Choroid plexus epithelial cell (primary cell): ENCODE data around the gene BBS7.
A peak's percentile ranks its signal among the peaks of the same experiment; 100 is the strongest.

Source experiments
- DNase-seq: peaks from one replicate; pipeline ENCODE4 v3.0.0-alpha.2; 2010; ENCODE audit warnings: low read depth
- H3K4me3 ChIP-seq: 2 replicates; pipeline ENCODE4 v1.5.1; 2011; ENCODE audit warnings: low read depth, mild to moderate bottlenecking, control low read depth, low read length, moderate library complexity
- TF ChIP-seq, protein P1 (sequence below): conservative IDR thresholded peaks from 2 replicates; pipeline ENCODE4 v1.5.1; 2011; ENCODE audit warnings: low read depth, mild to moderate bottlenecking, control low read depth, inconsistent platforms, low read length, moderate library complexity

BBS7 gene, protein sequence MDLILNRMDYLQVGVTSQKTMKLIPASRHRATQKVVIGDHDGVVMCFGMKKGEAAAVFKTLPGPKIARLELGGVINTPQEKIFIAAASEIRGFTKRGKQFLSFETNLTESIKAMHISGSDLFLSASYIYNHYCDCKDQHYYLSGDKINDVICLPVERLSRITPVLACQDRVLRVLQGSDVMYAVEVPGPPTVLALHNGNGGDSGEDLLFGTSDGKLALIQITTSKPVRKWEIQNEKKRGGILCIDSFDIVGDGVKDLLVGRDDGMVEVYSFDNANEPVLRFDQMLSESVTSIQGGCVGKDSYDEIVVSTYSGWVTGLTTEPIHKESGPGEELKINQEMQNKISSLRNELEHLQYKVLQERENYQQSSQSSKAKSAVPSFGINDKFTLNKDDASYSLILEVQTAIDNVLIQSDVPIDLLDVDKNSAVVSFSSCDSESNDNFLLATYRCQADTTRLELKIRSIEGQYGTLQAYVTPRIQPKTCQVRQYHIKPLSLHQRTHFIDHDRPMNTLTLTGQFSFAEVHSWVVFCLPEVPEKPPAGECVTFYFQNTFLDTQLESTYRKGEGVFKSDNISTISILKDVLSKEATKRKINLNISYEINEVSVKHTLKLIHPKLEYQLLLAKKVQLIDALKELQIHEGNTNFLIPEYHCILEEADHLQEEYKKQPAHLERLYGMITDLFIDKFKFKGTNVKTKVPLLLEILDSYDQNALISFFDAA

DNA sequence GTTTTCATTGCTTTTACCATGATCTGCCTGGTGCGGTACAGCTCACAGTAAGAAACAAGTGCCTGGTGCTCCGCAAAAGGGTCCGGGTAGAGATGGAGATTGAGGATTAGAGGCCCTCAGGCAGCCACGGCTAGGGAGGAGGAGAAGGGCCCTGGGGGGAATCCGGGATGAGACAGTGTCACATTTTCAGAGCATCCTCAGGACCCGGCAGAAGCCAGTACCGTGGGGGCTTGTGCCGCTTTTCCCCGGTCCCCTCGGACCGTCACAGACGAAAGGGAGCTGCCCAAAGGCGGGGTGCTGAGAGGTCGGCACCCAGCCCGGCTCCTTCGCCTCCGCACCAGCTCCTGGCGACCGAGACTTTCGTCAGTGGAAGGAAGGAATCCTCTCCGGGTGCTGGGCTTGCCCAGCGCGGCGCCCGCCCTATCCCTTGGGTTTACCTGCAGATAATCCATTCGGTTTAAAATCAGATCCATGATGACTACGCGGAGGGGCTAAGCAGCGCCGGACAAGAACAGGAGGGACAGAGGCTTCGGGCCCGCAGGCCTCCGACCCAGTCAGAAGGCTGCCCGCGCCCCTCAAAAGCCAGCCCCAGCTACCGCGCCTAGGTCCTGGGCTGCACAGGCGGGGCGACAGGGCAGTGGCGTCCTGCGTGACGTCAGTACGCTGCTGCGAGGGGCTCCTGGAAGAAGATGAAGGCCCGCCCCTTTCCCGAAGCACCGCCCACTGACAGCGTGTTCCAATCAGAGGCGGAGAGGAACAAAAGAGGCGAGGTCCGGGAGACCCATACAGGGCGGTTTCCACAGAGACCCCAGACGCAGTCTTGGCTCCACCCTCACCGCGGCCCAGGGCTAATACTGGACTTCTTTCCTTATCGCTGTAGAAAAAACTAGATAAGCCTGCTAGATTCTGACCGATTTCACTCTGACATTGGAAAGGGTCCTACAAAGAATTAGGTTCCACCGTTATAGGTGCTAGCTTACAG is at the start of gene BBS7:
BBS7 (minus strand) TSS at position 634 of the 982 bp plus-strand sequence; CDS start at position 473, 161 bp downstream.
- DNase-seq: peak; percentile 97
- TF ChIP-seq, protein P1, sequence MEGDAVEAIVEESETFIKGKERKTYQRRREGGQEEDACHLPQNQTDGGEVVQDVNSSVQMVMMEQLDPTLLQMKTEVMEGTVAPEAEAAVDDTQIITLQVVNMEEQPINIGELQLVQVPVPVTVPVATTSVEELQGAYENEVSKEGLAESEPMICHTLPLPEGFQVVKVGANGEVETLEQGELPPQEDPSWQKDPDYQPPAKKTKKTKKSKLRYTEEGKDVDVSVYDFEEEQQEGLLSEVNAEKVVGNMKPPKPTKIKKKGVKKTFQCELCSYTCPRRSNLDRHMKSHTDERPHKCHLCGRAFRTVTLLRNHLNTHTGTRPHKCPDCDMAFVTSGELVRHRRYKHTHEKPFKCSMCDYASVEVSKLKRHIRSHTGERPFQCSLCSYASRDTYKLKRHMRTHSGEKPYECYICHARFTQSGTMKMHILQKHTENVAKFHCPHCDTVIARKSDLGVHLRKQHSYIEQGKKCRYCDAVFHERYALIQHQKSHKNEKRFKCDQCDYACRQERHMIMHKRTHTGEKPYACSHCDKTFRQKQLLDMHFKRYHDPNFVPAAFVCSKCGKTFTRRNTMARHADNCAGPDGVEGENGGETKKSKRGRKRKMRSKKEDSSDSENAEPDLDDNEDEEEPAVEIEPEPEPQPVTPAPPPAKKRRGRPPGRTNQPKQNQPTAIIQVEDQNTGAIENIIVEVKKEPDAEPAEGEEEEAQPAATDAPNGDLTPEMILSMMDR: no peak
- H3K4me3 ChIP-seq: peak within 1 kb of the TSS; percentile 87

DNA sequence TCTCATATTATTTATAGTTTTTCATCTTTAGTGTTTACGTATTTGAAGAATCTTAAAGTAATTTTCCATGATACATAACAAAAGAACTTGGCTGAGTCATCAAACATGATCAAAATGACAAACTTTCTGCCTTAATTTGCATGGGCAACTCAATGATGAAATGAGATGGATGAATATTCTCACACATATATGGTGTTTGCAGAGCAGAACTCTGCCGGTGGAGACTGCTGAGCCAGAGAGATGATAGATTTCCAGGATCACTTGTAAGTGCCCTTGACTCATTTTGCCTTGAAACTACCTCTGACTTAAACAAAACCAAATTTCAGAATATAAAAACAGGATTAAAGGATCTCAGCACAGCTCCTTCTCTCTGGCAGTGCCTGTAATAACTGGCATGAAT is 43.4 kb upstream of the BBS7 start:
- no peak for DNase-seq
- H3K4me3 ChIP-seq: no peak overlapping the region
- TF ChIP-seq, protein P1: no peak

DNA sequence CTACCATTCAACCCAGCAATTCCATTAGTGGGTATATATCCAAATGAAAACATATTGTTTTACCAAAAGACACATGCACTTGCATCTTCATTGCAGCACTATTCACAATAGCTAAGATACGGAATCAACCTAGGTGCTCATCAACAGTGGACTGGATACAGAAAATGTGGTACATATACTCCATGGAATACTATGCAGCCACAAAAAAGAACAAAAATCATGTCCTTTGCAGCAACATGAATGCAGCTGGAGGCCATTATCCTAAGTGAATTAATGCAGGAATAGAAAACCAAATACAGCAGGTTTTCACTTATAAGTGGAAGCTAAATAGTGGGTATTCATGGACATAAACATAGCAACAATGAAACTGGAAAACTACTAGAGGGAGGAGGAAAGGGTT is 38.1 kb upstream of the BBS7 start:
- TF ChIP-seq, protein P1: no peak
- no peak overlapping the region for H3K4me3 ChIP-seq
- DNase-seq: no peak

DNA sequence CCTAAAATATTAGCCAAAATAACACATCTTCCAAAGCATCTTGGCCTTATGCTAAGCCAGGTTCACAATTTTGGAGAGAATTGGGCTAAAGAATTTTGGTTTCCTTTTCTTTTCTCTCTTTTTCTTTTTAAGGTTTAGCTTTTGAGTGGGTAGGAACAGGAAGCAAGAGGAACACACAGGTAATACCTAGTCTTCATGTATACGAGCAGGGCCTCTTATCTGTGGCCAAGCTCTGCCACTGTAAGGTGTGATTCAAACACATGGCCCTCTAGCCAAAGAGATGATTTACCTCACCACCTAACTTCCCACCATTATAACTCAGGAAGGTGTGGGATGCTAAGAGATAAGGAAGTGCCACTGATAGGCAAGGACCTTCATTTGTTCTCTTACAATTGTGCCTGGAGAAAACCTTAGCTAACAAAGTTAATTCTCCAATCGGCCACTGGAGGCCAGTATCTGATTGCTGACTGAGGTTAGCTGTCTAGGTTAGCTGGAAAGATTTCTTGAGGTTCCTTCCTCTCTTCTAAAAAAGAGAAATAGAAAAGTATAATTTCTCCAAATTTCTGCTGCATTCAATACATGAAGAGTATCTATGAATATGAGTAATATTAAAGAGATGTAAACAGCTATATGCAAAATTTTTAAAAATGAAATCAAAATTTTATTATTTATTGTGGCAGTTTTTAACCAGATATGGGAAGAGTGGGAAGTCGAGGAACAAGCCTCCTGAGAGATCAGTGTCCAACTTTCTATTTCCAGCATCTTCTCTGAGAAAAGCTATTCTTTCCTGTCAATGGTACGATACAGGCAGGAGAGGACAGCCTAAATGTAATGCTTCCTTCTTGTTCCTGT is 30.1 kb upstream of the BBS7 start:
- H3K4me3 ChIP-seq: no peak overlapping the region
- TF ChIP-seq, protein P1: peak; percentile 86
- DNase-seq: peak; percentile 77

DNA sequence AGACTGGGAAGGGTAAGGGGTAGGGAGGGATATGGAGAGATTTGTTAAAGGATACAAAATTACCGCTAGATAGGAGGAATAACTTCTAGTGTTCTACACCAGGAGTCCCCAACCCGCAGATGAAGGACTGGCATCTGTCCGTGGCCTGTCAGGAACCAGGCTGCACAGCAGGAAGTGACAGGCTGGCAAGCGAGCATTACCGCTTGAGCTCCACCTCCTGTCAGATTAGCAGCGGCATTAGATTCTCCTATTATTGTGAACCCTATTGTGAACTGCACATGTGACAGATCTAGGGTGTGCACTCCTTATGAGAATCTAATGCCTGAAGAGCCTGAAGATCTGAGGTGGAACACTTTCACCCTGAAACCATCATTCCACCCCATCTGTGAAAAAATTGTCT is 27.9 kb upstream of the BBS7 start:
- TF ChIP-seq, protein P1: no peak
- H3K4me3 ChIP-seq: no peak overlapping the region
- DNase-seq: no peak

DNA sequence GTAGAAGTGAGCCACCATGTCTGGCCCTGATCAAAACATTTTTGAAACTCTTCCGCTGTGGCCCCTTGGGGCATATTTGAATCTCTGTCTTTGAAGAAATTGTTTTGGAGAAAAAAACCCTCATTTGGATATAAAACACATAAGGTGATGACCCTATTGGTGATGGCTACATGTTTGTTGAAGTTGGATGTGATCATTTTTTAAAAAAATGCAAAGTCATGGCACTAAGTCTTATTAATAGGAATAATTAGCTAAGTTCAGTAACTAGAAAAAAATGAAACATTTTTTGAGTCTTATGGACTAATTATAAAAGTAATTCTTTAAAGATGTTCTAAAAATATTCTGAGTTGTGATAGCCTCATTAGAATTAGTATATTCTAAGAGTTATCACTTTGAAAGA is 17.9 kb upstream of the BBS7 start:
- H3K4me3 ChIP-seq: no peak overlapping the region
- TF ChIP-seq, protein P1: no peak
- no peak for DNase-seq
